ENCODE results near the gene OR2T1.
"Not testable (repeated sequence)": the region's sequence is repeated elsewhere in the genome, so short reads cannot be mapped to it uniquely, and the experiment has no call there.

DNA sequence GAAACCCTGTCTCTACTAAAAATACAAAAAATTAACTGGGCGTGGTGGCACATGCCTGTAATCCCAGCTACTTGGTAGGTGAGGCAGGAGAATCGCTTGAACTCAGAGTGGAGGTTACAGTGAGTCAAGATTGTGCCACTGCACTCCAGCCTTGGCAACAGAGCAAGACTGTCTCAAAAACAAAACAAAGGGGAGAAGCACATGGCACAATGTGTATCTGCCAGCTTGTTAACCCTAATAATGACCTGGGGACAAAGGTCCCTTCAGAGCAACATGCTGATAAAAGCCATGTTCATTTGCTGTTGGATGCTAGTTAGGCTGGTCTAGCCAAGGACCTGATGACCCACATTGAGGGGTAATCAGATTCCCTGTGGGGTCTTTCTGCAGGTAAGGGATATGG lies 53.8 kb downstream of the OR2T1 start:
- TF ChIP-seq SP1 (IDR thresholded peaks at IDR 0.05); BHLHE40 (IDR thresholded peaks at IDR 0.05; ENCODE audit: borderline replicate concordance); SUZ12 (IDR thresholded peaks at IDR 0.05); FOXM1 (IDR thresholded peaks at IDR 0.05; ENCODE audit: borderline replicate concordance): not testable (repeated sequence)

Measured in HEK293T (cell line).